ENCODE measurements around the gene HMX2.

DNA sequence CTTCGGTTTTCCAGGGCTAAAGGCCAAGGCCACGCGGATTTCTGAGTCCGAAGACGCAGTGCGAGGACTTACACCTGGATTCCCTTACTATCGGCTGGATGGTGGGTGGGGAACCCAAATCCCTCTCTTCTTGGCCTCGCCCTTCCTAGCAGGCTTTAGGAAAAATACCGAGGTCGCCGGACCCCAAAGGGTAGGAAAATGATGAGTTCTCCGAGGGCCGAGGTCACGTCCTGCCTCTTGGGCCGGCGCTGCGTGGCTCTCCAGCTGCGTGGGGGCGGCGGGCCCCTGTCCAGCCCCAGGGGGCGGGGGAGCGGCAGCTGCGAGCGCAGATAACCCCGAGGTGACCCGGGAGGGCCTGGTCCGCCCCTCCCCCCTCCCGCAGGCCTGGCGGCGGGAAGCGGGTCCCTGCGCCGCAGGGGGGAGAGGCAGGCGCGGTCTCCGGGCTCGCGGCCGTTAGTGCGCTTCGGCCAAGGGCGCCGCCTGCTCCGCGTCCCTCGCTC, 13.0 kb upstream of the HMX2 start:
- no peak for TF ChIP-seq EZH2 (IDR thresholded peaks at IDR 0.05; ENCODE audit: borderline replicate concordance, low read length)
- TF ChIP-seq, protein P1, sequence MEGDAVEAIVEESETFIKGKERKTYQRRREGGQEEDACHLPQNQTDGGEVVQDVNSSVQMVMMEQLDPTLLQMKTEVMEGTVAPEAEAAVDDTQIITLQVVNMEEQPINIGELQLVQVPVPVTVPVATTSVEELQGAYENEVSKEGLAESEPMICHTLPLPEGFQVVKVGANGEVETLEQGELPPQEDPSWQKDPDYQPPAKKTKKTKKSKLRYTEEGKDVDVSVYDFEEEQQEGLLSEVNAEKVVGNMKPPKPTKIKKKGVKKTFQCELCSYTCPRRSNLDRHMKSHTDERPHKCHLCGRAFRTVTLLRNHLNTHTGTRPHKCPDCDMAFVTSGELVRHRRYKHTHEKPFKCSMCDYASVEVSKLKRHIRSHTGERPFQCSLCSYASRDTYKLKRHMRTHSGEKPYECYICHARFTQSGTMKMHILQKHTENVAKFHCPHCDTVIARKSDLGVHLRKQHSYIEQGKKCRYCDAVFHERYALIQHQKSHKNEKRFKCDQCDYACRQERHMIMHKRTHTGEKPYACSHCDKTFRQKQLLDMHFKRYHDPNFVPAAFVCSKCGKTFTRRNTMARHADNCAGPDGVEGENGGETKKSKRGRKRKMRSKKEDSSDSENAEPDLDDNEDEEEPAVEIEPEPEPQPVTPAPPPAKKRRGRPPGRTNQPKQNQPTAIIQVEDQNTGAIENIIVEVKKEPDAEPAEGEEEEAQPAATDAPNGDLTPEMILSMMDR (IDR thresholded peaks at IDR 0.05; ENCODE audit: low read length), result no peak
